ENCODE measurements around the gene AFF1.
A peak's percentile ranks its signal among the peaks of the same experiment; 100 is the strongest.

GRCh38 chr4:87017580-87018342 is 83.0 kb downstream of the AFF1 start:
- TF ChIP-seq CTCF (IDR thresholded peaks at IDR 0.05) (no peak), POLR2A (IDR thresholded peaks at IDR 0.05) (no peak), POLR2AphosphoS5 (IDR thresholded peaks at IDR 0.05) (peak; percentile 40)

Measured in gastroesophageal sphincter (tissue), 3 donors.